WTC11 (cell line): ENCODE data around the gene FBXW9. TPM values are rescaled to one million over a fixed set of nuclear protein-coding genes. Genes with fewer than 3 reads are reported as not detected.

ENCODE experiments used
- ATAC-seq: fragments of 200-7000 bp; cut with Tn5 transposase; 2 replicates; pipeline ENCODE4 v1.10.0; 2021; ENCODE audit warnings: mild to moderate bottlenecking, moderate library complexity
- CTCF ChIA-PET: fragments of 300-600 bp; sonication (Branson Sonifier 250); formaldehyde crosslinking; loops from one replicate; lab custom pipeline; 2021; ENCODE audit warnings: antibody characterized with exemption; lab: Charles Lee
- POLR2A ChIA-PET: fragments of 350-600 bp; sonication (Branson Sonifier 250); formaldehyde crosslinking; loops from one replicate; lab custom pipeline; 2021; ENCODE audit warnings: antibody characterized with exemption; lab: Charles Lee
- DNase-seq: peaks from one replicate; pipeline ENCODE4 v3.0.0; 2021; ENCODE audit warnings: low spot score
- H3K27ac Mint-ChIP-seq: 2 replicates; pipeline ENCODE4 v1.8.0; 2021; ENCODE audit warnings: mixed read lengths
- H3K27me3 Mint-ChIP-seq: 2 replicates; pipeline ENCODE4 v1.8.0; 2021; ENCODE audit warnings: low read depth, mild to moderate bottlenecking, moderate library complexity, mixed read lengths
- H3K36me3 Mint-ChIP-seq: 2 replicates; pipeline ENCODE4 v1.8.0; 2021; ENCODE audit warnings: mixed read lengths
- H3K4me1 Mint-ChIP-seq: 2 replicates; pipeline ENCODE4 v1.8.0; 2022; ENCODE audit warnings: mixed read lengths
- H3K4me3 Mint-ChIP-seq: 2 replicates; pipeline ENCODE4 v1.8.0; 2021; ENCODE audit warnings: mild to moderate bottlenecking, moderate library complexity, mixed read lengths
- H3K9me3 Mint-ChIP-seq: 2 replicates; pipeline ENCODE4 v1.8.0; 2021; ENCODE audit warnings: mixed read lengths
- AFF4 ChIP-seq: sonication (generic); formaldehyde crosslinking; IDR thresholded peaks from 2 replicates; pipeline ENCODE4 v1.8.1; 2023; ENCODE audit warnings: mild to moderate bottlenecking, missing genetic modification reagents, borderline replicate concordance
- AR ChIP-seq: fragments of 250-450 bp; sonication (Bioruptor Pico); IDR thresholded peaks from 2 replicates; pipeline ENCODE4 v1.9.0; 2021; ENCODE audit warnings: mild to moderate bottlenecking
- CBFB ChIP-seq: sonication (generic); formaldehyde crosslinking; IDR thresholded peaks from 2 replicates; pipeline ENCODE4 v1.8.1; 2022; ENCODE audit warnings: mild to moderate bottlenecking, low read depth, missing genetic modification reagents
- EMX1 ChIP-seq: fragments of 250-450 bp; sonication (Bioruptor Pico); IDR thresholded peaks from 2 replicates; pipeline ENCODE4 v1.8.0; 2021; ENCODE audit warnings: mild to moderate bottlenecking
- FOXK1 ChIP-seq: sonication (generic); formaldehyde crosslinking; IDR thresholded peaks from 2 replicates; pipeline ENCODE4 v1.8.0; 2022; ENCODE audit warnings: mild to moderate bottlenecking, moderate library complexity, missing genetic modification reagents
- GRHL2 ChIP-seq: fragments of 250-450 bp; sonication (Bioruptor Pico); IDR thresholded peaks from 2 replicates; pipeline ENCODE4 v1.8.0; 2022; ENCODE audit warnings: mild to moderate bottlenecking, moderate library complexity; ENCODE audit not compliant: insufficient replicate concordance, severe bottlenecking
- HMGXB4 ChIP-seq: sonication (generic); formaldehyde crosslinking; IDR thresholded peaks from 2 replicates; pipeline ENCODE4 v1.8.1; 2023; ENCODE audit warnings: mild to moderate bottlenecking, moderate library complexity, missing genetic modification reagents
- NFE2L1 ChIP-seq: sonication (generic); formaldehyde crosslinking; IDR thresholded peaks from 2 replicates; pipeline ENCODE4 v1.8.1; 2023; ENCODE audit warnings: missing genetic modification reagents
- NR2C2 ChIP-seq: sonication (generic); formaldehyde crosslinking; IDR thresholded peaks from 2 replicates; pipeline ENCODE4 v1.8.0; 2022; ENCODE audit warnings: mild to moderate bottlenecking, missing genetic modification reagents
- NR3C1 ChIP-seq: sonication (generic); formaldehyde crosslinking; conservative IDR thresholded peaks from 2 replicates; pipeline ENCODE4 v1.8.1; 2023; ENCODE audit warnings: low read depth, mild to moderate bottlenecking, missing genetic modification reagents
- TCF7 ChIP-seq: sonication (generic); formaldehyde crosslinking; IDR thresholded peaks from 2 replicates; pipeline ENCODE4 v1.8.0; 2022; ENCODE audit warnings: mild to moderate bottlenecking, low read depth, missing genetic modification reagents, moderate library complexity
- TP53 ChIP-seq: sonication (generic); formaldehyde crosslinking; IDR thresholded peaks from 2 replicates; pipeline ENCODE4 v1.8.1; 2023; ENCODE audit warnings: mild to moderate bottlenecking, missing genetic modification reagents
- ZNF671 ChIP-seq: fragments of 250-450 bp; sonication (Bioruptor Pico); IDR thresholded peaks from 2 replicates; pipeline ENCODE4 v1.8.0; 2021; ENCODE audit warnings: mild to moderate bottlenecking
- total RNA-seq: library from RNA; stranded (reverse); gene quantifications from 3 replicates; pipeline ENCODE4 v1.2.3, GENCODE V29; 2021
- TF ChIP-seq, protein P1 (sequence below): sonication (generic); formaldehyde crosslinking; IDR thresholded peaks from 2 replicates; pipeline ENCODE4 v1.8.1; 2023; ENCODE audit warnings: mild to moderate bottlenecking, missing genetic modification reagents, moderate library complexity

The FBXW9 gene
- total RNA-seq, 1 experiment from 2014 or later, result 15.2 TPM

DNA sequence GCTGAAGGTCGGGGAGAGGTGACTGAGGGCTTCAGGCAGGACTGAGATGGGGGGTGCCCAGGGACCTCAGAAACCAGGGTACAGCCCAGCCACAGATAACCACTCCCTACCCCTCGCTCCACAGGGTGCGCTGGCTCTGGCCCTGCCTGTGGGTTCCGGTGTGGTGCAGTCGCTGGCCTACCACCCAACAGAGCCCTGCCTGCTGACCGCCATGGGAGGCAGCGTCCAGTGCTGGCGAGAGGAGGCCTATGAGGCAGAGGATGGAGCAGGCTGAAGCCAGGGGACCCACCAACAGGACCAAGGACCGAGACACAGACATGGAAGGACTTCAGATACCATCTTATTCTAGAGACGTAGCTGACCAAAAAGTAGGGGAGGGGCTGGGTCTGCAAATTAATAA, 21.0 kb downstream of the FBXW9 start (continued):
- no peak for TF ChIP-seq NFE2L1 (CRISPR knock-in tag)
- TF ChIP-seq HMGXB4 (CRISPR knock-in tag), result no peak
- no peak for TF ChIP-seq GRHL2
- TF ChIP-seq ZNF671, result no peak
- TF ChIP-seq, protein P1, sequence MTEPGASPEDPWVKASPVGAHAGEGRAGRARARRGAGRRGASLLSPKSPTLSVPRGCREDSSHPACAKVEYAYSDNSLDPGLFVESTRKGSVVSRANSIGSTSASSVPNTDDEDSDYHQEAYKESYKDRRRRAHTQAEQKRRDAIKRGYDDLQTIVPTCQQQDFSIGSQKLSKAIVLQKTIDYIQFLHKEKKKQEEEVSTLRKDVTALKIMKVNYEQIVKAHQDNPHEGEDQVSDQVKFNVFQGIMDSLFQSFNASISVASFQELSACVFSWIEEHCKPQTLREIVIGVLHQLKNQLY (CRISPR knock-in tag), result no peak
- no peak for TF ChIP-seq NR3C1
- no peak for TF ChIP-seq AR (CRISPR knock-in tag)
- no peak for TF ChIP-seq NR2C2 (CRISPR knock-in tag)
- TF ChIP-seq FOXK1 (CRISPR knock-in tag), result no peak

DNA sequence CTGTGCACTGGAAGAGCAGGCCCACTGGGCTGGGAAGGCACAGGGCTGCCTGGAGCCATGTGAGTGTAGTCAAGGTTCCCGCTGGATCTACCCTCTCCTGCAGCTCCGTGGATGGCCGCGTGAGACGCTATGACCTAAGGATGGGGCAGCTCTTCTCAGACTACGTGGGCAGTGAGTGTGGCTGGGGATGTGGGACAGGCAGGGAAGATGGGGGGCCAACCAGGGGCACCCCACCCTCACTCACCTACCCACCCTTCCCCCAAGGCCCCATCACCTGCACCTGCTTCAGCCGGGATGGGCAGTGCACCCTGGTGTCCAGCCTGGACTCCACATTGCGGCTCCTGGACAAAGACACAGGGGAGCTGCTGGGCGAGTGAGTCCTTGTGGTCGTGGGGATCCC, 23.7 kb downstream of the FBXW9 start:
- Mint-ChIP-seq H3K27me3 (no peaks in the 10 kb centered on the region), H3K9me3 (no peaks in the 10 kb centered on the region), H3K4me3 (no peak overlapping the region), H3K36me3 (peaks cover 40% of the 10 kb centered on the region), H3K4me1 (peaks cover 17% of the 10 kb centered on the region), H3K27ac (no peak overlapping the region)
- POLR2A ChIA-PET, result interaction anchor here (0.9 kb wide), 1 partner anchor 24 kb away, joined by 3 read pairs; the partner anchor contains the start of gene FBXW9
- no peak for DNase-seq
- TF ChIP-seq EMX1 (no peak), TCF7 (CRISPR knock-in tag) (no peak), TP53 (CRISPR knock-in tag) (no peak), AFF4 (CRISPR knock-in tag) (no peak), CBFB (CRISPR knock-in tag) (no peak), NR3C1 (no peak)
- no peak for ATAC-seq
- CTCF ChIA-PET, result interaction anchor here (0.6 to 3.1 kb wide), 39 partner anchors 9 to 875 kb away, joined by 3 to 38 read pairs (median 4); partner anchors contain the start of genes DHPS, TNPO2, ZNF491 and ZNF700
